ENCODE measurements around the gene SVOP.

DNA sequence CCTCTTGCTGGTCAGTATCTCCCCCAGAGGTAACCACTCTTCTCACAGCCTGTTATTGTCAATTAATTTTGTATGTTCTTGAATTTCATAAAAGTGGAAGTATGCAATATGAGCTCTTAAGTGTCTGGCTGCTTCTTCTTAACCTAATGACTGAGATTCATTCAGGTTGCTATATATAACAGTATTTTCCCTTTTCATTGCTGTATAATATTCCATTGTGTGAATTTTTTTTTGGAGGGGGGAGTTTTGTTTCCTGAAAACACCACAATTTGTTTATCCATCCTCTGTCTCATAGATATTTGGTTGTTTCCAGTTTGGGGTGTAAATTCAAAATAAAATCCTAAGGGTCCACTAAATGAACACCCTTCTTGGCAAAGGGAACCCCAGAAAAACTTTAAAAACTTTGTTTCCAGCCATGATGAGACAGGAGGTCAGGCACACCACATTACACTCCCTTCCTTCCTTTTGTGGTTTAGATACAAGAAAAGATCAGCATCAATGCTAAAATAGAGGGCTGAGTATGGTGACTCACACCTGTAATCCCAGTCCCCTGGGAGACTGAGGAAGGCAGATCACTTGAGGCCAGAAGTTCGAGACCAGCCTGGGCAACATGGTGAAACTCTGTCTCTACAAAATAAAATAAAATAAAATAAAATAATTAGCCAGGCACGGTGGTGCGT is 145.0 kb downstream of the SVOP start:
- TF ChIP-seq CTCF (IDR thresholded peaks at IDR 0.05; ENCODE audit: low read depth, low read length, poor library complexity, severe bottlenecking) (no peak), EZH2phosphoT487 (IDR thresholded peaks at IDR 0.05; ENCODE audit: borderline replicate concordance, low read length) (no peak)

Measured in DOHH2 (cell line).